AG09309 (cell line): ENCODE measurements around the gene TGM5.

Experiments used
- DNase-seq: peaks from one replicate; pipeline ENCODE4 v3.0.0-alpha.2; 2010; ENCODE audit warnings: low read depth
- H3K4me3 ChIP-seq: 2 replicates; pipeline ENCODE4 v1.5.1; 2011; ENCODE audit warnings: mild to moderate bottlenecking, low read depth, low read length, moderate library complexity; ENCODE audit not compliant: control insufficient read depth
- CTCF ChIP-seq: IDR thresholded peaks from 2 replicates; pipeline ENCODE4 v1.5.1; 2011; ENCODE audit warnings: mild to moderate bottlenecking, low read depth, low read length, inconsistent platforms; ENCODE audit not compliant: insufficient read depth, control insufficient read depth; ENCODE audit errors: missing control alignments

Gene TGM5

GRCh38 chr15:43186003-43186353, 80.8 kb downstream of the TGM5 start:
- DNase-seq: no peak
- H3K4me3 ChIP-seq: peak overlapping the region; percentile 79
- no peak for TF ChIP-seq CTCF

GRCh38 chr15:43185157-43186002, 81.3 kb downstream of the TGM5 start, which contains the start of gene CCNDBP1:
Gene CCNDBP1 (plus strand): TSS chr15:43185403. CDS start chr15:43185499, 96 bp downstream.
- peak; percentile 55 for TF ChIP-seq CTCF
- peak; percentile 28 for DNase-seq
- H3K4me3 ChIP-seq: peak within 1 kb of the TSS; percentile 79

- H3K4me3 ChIP-seq: peak overlapping the region; percentile 79
- DNase-seq: no peak
- TF ChIP-seq CTCF: no peak
Observed at GRCh38 chr15:43184407-43185124, 82.2 kb downstream of the TGM5 start.

GRCh38 chr15:43183270-43183669, 83.5 kb downstream of the TGM5 start:
- DNase-seq: no peak
- TF ChIP-seq CTCF: no peak
- no peak overlapping the region for H3K4me3 ChIP-seq
